Measurements from ENCODE around the gene KCNK3. TPM values are rescaled to one million over a fixed set of nuclear protein-coding genes. Genes with fewer than 3 reads are reported as not detected.

KCNK3 gene
- polyA plus RNA-seq, 1 donor from 2014 or later: 12.9 TPM

GRCh38 chr2:26764078-26764887, 71.8 kb downstream of the KCNK3 start, which contains the start of gene SLC35F6:
Gene SLC35F6 (plus strand): TSS chr2:26764284. CDS start chr2:26764350, 66 bp downstream.
- H3F3A ChIP-seq (ENCODE audit: insufficient read depth, low read length, poor library complexity, severe bottlenecking): no peaks in the 10 kb centered on the region
- peak within 1 kb of the TSS; percentile 87 for H3K9ac ChIP-seq (ENCODE audit: low read length)

DNA sequence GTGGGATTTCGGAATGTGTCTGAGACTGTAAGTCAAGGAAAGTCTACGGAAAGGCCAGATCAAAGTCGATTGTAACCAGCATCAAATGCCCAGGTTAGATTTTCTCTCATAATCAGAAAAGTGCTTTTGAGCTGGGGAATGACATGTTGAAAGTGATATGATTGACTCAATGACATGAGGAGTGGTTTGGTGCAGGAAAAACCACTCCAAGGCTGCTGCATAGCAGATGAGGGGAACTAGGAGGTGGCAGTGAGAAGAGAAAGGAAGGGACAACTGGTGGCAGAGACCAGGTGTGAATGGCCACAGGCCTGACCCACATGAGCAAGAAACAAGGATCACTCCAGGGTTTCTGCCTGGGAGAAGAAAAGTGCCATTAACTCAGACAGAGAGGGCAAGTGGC, 72.4 kb downstream of the KCNK3 start:
- H3K9me2 ChIP-seq (ENCODE audit: insufficient read depth, low read length): no peaks in the 10 kb centered on the region
- H3K27ac ChIP-seq (ENCODE audit: low read length): peak overlapping the region; percentile 66
- no peaks in the 10 kb centered on the region for H3F3A ChIP-seq (ENCODE audit: insufficient read depth, low read length, poor library complexity, severe bottlenecking)
- H4K20me1 ChIP-seq (ENCODE audit: insufficient read depth): no peaks in the 10 kb centered on the region
- peak overlapping the region; percentile 87 for H3K9ac ChIP-seq (ENCODE audit: low read length)
- H2AFZ ChIP-seq (ENCODE audit: low read depth, low read length): peak overlapping the region; percentile 82
- H3K27me3 ChIP-seq (ENCODE audit: insufficient read depth, low read depth, low read length): no peaks in the 10 kb centered on the region
- H3K9me3 ChIP-seq (ENCODE audit: low read length): no peaks in the 10 kb centered on the region
- H3K4me3 ChIP-seq (ENCODE audit: low read length): peak overlapping the region; percentile 98
- peak overlapping the region; percentile 99 for H3K4me2 ChIP-seq (ENCODE audit: low read length)
- H3K79me2 ChIP-seq (replicated peaks; ENCODE audit: insufficient read depth, low read length): peaks cover 12% of the 10 kb centered on the region
- H3K36me3 ChIP-seq (ENCODE audit: insufficient read depth, low read length): no peaks in the 10 kb centered on the region
- no peak for TF ChIP-seq EP300 (conservative IDR thresholded peaks at IDR 0.05; ENCODE audit: poor library complexity, severe bottlenecking)
- no peak for TF ChIP-seq CTCF (IDR thresholded peaks at IDR 0.05; ENCODE audit: poor library complexity, severe bottlenecking)
- no peak for TF ChIP-seq EZH2 (IDR thresholded peaks at IDR 0.05; ENCODE audit: borderline replicate concordance, insufficient read depth, low read length, poor library complexity, severe bottlenecking)
- TF ChIP-seq POLR2AphosphoS5 (IDR thresholded peaks at IDR 0.05): no peak
- no peak for TF ChIP-seq RAD21 (conservative IDR thresholded peaks at IDR 0.05)
- TF ChIP-seq, protein P1, sequence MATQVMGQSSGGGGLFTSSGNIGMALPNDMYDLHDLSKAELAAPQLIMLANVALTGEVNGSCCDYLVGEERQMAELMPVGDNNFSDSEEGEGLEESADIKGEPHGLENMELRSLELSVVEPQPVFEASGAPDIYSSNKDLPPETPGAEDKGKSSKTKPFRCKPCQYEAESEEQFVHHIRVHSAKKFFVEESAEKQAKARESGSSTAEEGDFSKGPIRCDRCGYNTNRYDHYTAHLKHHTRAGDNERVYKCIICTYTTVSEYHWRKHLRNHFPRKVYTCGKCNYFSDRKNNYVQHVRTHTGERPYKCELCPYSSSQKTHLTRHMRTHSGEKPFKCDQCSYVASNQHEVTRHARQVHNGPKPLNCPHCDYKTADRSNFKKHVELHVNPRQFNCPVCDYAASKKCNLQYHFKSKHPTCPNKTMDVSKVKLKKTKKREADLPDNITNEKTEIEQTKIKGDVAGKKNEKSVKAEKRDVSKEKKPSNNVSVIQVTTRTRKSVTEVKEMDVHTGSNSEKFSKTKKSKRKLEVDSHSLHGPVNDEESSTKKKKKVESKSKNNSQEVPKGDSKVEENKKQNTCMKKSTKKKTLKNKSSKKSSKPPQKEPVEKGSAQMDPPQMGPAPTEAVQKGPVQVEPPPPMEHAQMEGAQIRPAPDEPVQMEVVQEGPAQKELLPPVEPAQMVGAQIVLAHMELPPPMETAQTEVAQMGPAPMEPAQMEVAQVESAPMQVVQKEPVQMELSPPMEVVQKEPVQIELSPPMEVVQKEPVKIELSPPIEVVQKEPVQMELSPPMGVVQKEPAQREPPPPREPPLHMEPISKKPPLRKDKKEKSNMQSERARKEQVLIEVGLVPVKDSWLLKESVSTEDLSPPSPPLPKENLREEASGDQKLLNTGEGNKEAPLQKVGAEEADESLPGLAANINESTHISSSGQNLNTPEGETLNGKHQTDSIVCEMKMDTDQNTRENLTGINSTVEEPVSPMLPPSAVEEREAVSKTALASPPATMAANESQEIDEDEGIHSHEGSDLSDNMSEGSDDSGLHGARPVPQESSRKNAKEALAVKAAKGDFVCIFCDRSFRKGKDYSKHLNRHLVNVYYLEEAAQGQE (IDR thresholded peaks at IDR 0.05; ENCODE audit: borderline replicate concordance): no peak
- no peak for TF ChIP-seq TAF1 (IDR thresholded peaks at IDR 0.05; ENCODE audit: low read depth)

More at GRCh38 chr2:26764078-26764887, 71.8 kb downstream of the KCNK3 start, which contains the start of gene SLC35F6:
- peak within 1 kb of the TSS; percentile 82 for H2AFZ ChIP-seq (ENCODE audit: low read depth, low read length)
- H3K27me3 ChIP-seq (ENCODE audit: insufficient read depth, low read depth, low read length): no peaks in the 10 kb centered on the region
- H3K9me2 ChIP-seq (ENCODE audit: insufficient read depth, low read length): no peaks in the 10 kb centered on the region
- H3K79me2 ChIP-seq (replicated peaks; ENCODE audit: insufficient read depth, low read length): peaks cover 12% of the 10 kb centered on the region
- H4K20me1 ChIP-seq (ENCODE audit: insufficient read depth): no peaks in the 10 kb centered on the region
- no peaks in the 10 kb centered on the region for H3K36me3 ChIP-seq (ENCODE audit: insufficient read depth, low read length)
- peak within 1 kb of the TSS; percentile 98 for H3K4me3 ChIP-seq (ENCODE audit: low read length)
- H3K4me2 ChIP-seq (ENCODE audit: low read length): peak within 1 kb of the TSS; percentile 99
- peak within 1 kb of the TSS; percentile 66 for H3K27ac ChIP-seq (ENCODE audit: low read length)
- no peaks in the 10 kb centered on the region for H3K9me3 ChIP-seq (ENCODE audit: low read length)
- TF ChIP-seq RAD21 (conservative IDR thresholded peaks at IDR 0.05) (peak; percentile 32), TAF1 (IDR thresholded peaks at IDR 0.05; ENCODE audit: low read depth) (no peak), SMC3 (conservative IDR thresholded peaks at IDR 0.05; ENCODE audit: poor library complexity) (peak; percentile 47), CTCF (IDR thresholded peaks at IDR 0.05; ENCODE audit: poor library complexity, severe bottlenecking) (no peak), POLR2AphosphoS5 (IDR thresholded peaks at IDR 0.05) (peak; percentile 84), MXI1 (conservative IDR thresholded peaks at IDR 0.05; ENCODE audit: poor library complexity, severe bottlenecking) (peak; percentile 79), EP300 (conservative IDR thresholded peaks at IDR 0.05; ENCODE audit: poor library complexity, severe bottlenecking) (peak; percentile 16), EZH2 (IDR thresholded peaks at IDR 0.05; ENCODE audit: borderline replicate concordance, insufficient read depth, low read length, poor library complexity, severe bottlenecking) (no peak)
- TF ChIP-seq, protein P1 (IDR thresholded peaks at IDR 0.05; ENCODE audit: borderline replicate concordance): no peak
